HG03565 (cell line): Measurements from ENCODE around the gene LASP1NB.
"Not testable (repeated sequence)": the region's sequence is repeated elsewhere in the genome, so short reads cannot be mapped to it uniquely, and the experiment has no call there.

Source experiments
- ATAC-seq: cut with Tn5 transposase; IDR thresholded peaks from one replicate; pipeline ENCODE4 v1.9.1; 2021; ENCODE audit warnings: mild to moderate bottlenecking, moderate library complexity; ENCODE audit not compliant: unreplicated experiment

The LASP1NB gene

GRCh38 chr17:38916771-38917170 lies 8.6 kb upstream of the LASP1NB start:
- no peak for ATAC-seq

GRCh38 chr17:38917259-38917658 lies 8.2 kb upstream of the LASP1NB start:
- no peak for ATAC-seq

GRCh38 chr17:38918129-38918913 lies 7.1 kb upstream of the LASP1NB start:
- ATAC-seq, result no peak

- no peak for ATAC-seq
Measured at GRCh38 chr17:38918916-38919315, 6.5 kb upstream of the LASP1NB start.

GRCh38 chr17:38919316-38920078 lies 5.9 kb upstream of the LASP1NB start:
- ATAC-seq, result no peak

- no peak for ATAC-seq
Measured at GRCh38 chr17:38920374-38921291, 4.8 kb upstream of the LASP1NB start.

- ATAC-seq, result no peak
Measured at GRCh38 chr17:38921756-38922411, 3.5 kb upstream of the LASP1NB start.

GRCh38 chr17:38922538-38923297 lies 2.7 kb upstream of the LASP1NB start:
- ATAC-seq, result no peak

- ATAC-seq, result no peak
Measured at GRCh38 chr17:38926293-38927070, 1.1 kb downstream of the LASP1NB start.

- not testable (repeated sequence) for ATAC-seq
Measured at GRCh38 chr17:38930782-38931181, 5.4 kb downstream of the LASP1NB start.

GRCh38 chr17:38933962-38934361 lies 8.5 kb downstream of the LASP1NB start:
- ATAC-seq, result not testable (repeated sequence)

- no peak for ATAC-seq
Measured at GRCh38 chr17:38939987-38940386, 14.6 kb downstream of the LASP1NB start.

GRCh38 chr17:38940404-38940803 lies 15.0 kb downstream of the LASP1NB start:
- ATAC-seq, result no peak

- no peak for ATAC-seq
Measured at GRCh38 chr17:38942696-38943334, 17.4 kb downstream of the LASP1NB start.

GRCh38 chr17:38943607-38944006 lies 18.2 kb downstream of the LASP1NB start:
- ATAC-seq, result no peak

- no peak for ATAC-seq
Measured at GRCh38 chr17:38947189-38947588, 21.8 kb downstream of the LASP1NB start.

- not testable (repeated sequence) for ATAC-seq
Measured at GRCh38 chr17:38953800-38954199, 28.4 kb downstream of the LASP1NB start.

GRCh38 chr17:38958326-38958725 lies 32.9 kb downstream of the LASP1NB start:
- ATAC-seq, result no peak

GRCh38 chr17:38958756-38959155 lies 33.3 kb downstream of the LASP1NB start:
- ATAC-seq, result no peak
